Astrocyte (in vitro differentiated cells and primary cell): ENCODE data around the gene ZNF253.
"Not testable (repeated sequence)": the region's sequence is repeated elsewhere in the genome, so short reads cannot be mapped to it uniquely, and the experiment has no call there.

Experiments used
- EZH2 ChIP-seq: IDR thresholded peaks from 2 replicates; pipeline ENCODE4 v1.6.1; 2012; ENCODE audit warnings: mild to moderate bottlenecking, low read length, inconsistent platforms; ENCODE audit not compliant: insufficient read depth
- TF ChIP-seq, protein P1 (sequence below): IDR thresholded peaks from 2 replicates; pipeline ENCODE4 v1.5.1; 2011; ENCODE audit warnings: low read depth, mild to moderate bottlenecking, inconsistent platforms, low read length, moderate library complexity; ENCODE audit not compliant: insufficient read depth

DNA sequence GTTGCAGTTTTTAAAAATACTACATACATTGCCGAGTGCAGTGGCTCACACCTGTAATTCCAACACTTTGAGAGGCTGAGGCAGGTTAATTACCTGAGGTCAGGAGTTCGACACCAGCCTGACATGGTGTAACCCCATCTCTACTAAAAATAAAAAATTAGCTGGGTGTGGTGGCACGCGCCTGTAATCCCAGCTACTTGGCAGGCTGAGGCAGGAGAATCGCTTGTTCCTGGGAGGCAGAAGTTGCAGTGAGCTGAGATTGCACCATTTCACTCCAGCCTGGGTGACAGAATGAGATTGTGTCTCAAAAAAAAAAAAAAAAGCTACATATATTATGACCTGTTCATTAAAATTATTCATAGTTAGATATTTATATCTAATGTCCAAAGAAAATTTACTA, 4.4 kb downstream of the ZNF253 start:
- TF ChIP-seq, protein P1, sequence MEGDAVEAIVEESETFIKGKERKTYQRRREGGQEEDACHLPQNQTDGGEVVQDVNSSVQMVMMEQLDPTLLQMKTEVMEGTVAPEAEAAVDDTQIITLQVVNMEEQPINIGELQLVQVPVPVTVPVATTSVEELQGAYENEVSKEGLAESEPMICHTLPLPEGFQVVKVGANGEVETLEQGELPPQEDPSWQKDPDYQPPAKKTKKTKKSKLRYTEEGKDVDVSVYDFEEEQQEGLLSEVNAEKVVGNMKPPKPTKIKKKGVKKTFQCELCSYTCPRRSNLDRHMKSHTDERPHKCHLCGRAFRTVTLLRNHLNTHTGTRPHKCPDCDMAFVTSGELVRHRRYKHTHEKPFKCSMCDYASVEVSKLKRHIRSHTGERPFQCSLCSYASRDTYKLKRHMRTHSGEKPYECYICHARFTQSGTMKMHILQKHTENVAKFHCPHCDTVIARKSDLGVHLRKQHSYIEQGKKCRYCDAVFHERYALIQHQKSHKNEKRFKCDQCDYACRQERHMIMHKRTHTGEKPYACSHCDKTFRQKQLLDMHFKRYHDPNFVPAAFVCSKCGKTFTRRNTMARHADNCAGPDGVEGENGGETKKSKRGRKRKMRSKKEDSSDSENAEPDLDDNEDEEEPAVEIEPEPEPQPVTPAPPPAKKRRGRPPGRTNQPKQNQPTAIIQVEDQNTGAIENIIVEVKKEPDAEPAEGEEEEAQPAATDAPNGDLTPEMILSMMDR = not testable (repeated sequence)
- TF ChIP-seq EZH2 = not testable (repeated sequence)
